PFSK-1 (cell line): Measurements from ENCODE around the gene RAPH1. TPM values are rescaled to one million over a fixed set of nuclear protein-coding genes. Genes with fewer than 3 reads are reported as not detected.

Experiments
- FOXP2 ChIP-seq: optimal IDR thresholded peaks from 2 replicates; pipeline ENCODE3; 2011; ENCODE audit warnings: borderline replicate concordance, control low read depth, inconsistent platforms; ENCODE audit not compliant: insufficient read depth; ENCODE audit errors: extremely low read length, extremely low read depth
- POLR2AphosphoS5 ChIP-seq: IDR thresholded peaks from 2 replicates; pipeline ENCODE4 v1.6.1; 2012; ENCODE audit warnings: low read depth, mild to moderate bottlenecking, control low read depth, low read length, moderate library complexity
- REST ChIP-seq, 2 experiments: IDR thresholded peaks; 2 replicates each; pipeline versions ENCODE4 v1.6.1 to v1.8.0; 2011 to 2012; ENCODE audit warnings: low read depth in 2 of 2, low read length in 2 of 2, control low read depth in 1 of 2, inconsistent platforms in 1 of 2, mild to moderate bottlenecking in 1 of 2, moderate library complexity in 1 of 2; ENCODE audit not compliant: insufficient read depth in 1 of 2
- SIN3A ChIP-seq: IDR thresholded peaks from 2 replicates; pipeline ENCODE4 v1.6.1; 2012; ENCODE audit warnings: mild to moderate bottlenecking, low read length, moderate library complexity, borderline replicate concordance; ENCODE audit not compliant: insufficient read depth
- TAF1 ChIP-seq: IDR thresholded peaks from 2 replicates; pipeline ENCODE4 v1.6.1; 2012; ENCODE audit warnings: low read length, control low read depth, borderline replicate concordance; ENCODE audit not compliant: insufficient read depth
- polyA plus RNA-seq: library from polyadenylated mRNA; unstranded; fragments of >200 nt; gene quantifications from one replicate; pipeline ENCODE4 v1.2.1, GENCODE V29; 2012; ENCODE audit warnings: low read depth, missing spikeins; ENCODE audit not compliant: insufficient read length

Gene RAPH1
- polyA plus RNA-seq = 3.7 TPM

DNA sequence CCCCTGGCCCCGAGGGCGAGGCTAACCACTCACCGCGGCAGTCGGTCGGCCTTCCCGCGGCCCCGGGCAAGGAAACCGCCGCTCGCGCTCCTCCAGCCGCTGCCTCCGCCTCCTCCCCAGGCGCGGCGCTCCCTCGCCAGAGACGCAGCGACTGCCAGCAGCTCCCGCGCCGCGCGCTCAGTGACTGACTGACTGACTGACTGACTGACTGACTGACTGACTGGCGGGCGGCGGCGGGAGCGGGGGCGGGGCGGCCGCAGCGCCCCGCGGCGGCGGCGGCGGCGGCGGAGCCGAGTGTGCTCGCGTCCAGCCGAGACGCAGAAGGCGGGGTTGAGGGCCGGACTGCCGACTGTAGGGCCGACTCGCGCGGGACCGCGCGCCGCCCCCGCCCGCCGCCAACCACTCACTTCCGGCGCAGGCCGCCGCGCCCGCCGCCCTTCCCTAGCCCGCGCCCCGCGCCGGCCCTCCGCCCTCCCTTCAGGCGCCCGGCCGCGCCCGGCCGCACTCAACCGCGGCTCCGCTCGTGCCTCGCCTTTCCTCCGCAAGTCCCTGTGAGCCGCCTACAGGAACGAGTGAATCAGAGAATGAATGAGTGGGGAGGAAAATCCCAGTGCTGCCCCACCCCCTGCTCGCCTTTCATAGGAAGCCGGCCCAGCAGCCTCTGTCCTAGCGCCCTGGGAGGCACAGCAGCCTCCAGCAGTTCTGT lies at the start of gene RAPH1:
Gene RAPH1, minus strand, starts transcription at position 224 of the 706 bp plus-strand sequence. CDS start 39,948 bp downstream, outside the sequence.
- no peak for TF ChIP-seq REST (IDR thresholded peaks at IDR 0.05; ENCODE audit: insufficient read depth in 1 of 2, low read depth in 2 of 2, low read length in 2 of 2)
- TF ChIP-seq TAF1 = no peak
- peak; percentile 49 for TF ChIP-seq FOXP2
- 0 out of 2 replicates have a peak, but pooled peaks have one; percentile 8 for TF ChIP-seq POLR2AphosphoS5
- TF ChIP-seq SIN3A = no peak

- TF ChIP-seq REST (IDR thresholded peaks at IDR 0.05; ENCODE audit: insufficient read depth in 1 of 2, low read depth in 2 of 2, low read length in 2 of 2) (no peak), TAF1 (no peak), SIN3A (no peak), POLR2AphosphoS5 (no peak), FOXP2 (no peak)
Observed at GRCh38 chr2:203584784-203585183, 49.7 kb upstream of the RAPH1 start.

- TF ChIP-seq POLR2AphosphoS5 (no peak), SIN3A (no peak), TAF1 (no peak), REST (IDR thresholded peaks at IDR 0.05; ENCODE audit: insufficient read depth in 1 of 2, low read depth in 2 of 2, low read length in 2 of 2) (no peak), FOXP2 (no peak)
Observed at GRCh38 chr2:203583701-203584100, 48.6 kb upstream of the RAPH1 start.

DNA sequence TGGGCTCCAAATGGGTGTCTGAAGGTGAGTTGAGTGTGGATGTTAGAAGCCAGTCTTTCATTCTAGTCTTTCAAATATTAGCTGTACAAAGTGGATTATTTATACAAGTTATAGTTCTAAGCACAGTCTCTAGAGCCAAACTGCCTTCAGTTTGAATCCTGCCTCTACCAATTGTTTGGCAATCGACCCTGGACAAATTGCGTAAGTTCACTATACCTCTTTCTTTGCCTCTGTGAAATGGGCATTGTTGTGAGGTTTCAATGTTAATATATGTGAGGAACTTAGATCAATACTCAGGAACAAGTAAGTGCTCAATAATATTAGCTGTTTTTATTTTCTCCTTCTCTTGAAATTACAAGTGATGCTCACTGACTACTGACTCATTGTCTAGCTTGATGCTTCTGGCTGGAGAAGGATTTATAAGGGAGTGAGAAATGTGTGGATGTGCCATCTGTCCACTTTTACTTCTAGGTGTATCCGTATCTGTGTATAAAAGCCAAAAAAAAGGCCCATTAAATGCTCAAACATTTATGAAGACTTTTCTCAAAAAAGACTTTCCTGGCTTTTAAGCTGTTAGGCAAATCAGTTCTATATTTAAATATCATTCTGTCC lies 48.1 kb upstream of the RAPH1 start:
- TF ChIP-seq POLR2AphosphoS5 (no peak), REST (IDR thresholded peaks at IDR 0.05; ENCODE audit: insufficient read depth in 1 of 2, low read depth in 2 of 2, low read length in 2 of 2) (no peak), TAF1 (no peak), SIN3A (no peak), FOXP2 (no peak)

GRCh38 chr2:203582468-203582867 lies 47.4 kb upstream of the RAPH1 start:
- no peak for TF ChIP-seq FOXP2
- no peak for TF ChIP-seq TAF1
- TF ChIP-seq SIN3A = no peak
- no peak for TF ChIP-seq POLR2AphosphoS5
- TF ChIP-seq REST (IDR thresholded peaks at IDR 0.05; ENCODE audit: insufficient read depth in 1 of 2, low read depth in 2 of 2, low read length in 2 of 2) = no peak
